Endothelial cell of umbilical vein (primary cell): ENCODE measurements around the gene ST8SIA1. TPM values are rescaled to one million over a fixed set of nuclear protein-coding genes. Genes with fewer than 3 reads are reported as not detected.

ENCODE experiments used
- BruUV-seq: library from RNA; stranded (reverse); fragments of 400-500 nt; replicated peaks from 2 replicates; lab custom pipeline; 2021; lab: Mats Ljungman, UMichigan
- CTCF ChIA-PET: fragments of 300-600, 350-600 bp; sonication (Branson Sonifier 250); formaldehyde crosslinking; loops from one replicate; lab custom pipeline; 2021; ENCODE audit warnings: antibody characterized with exemption, inconsistent platforms; lab: Charles Lee
- POLR2A ChIA-PET: fragments of 300-600, 350-600 bp; sonication (Branson Sonifier 250); formaldehyde crosslinking; loops from one replicate; lab custom pipeline; 2021; ENCODE audit warnings: antibody characterized with exemption, inconsistent platforms; lab: Charles Lee
- DNase-seq: peaks from one replicate; pipeline ENCODE4 v3.0.0-alpha.2; 2011; ENCODE audit warnings: low read depth, low spot score
- FAIRE-seq: peaks from 2 replicates; lab custom pipeline; 2011; peaks lifted over from hg19 to GRCh38; lab: Jason Lieb, UNC
- H2AFZ ChIP-seq: 2 replicates; pipeline ENCODE4 v1.6.0; 2012; ENCODE audit warnings: low read depth, low read length, control low read depth, inconsistent platforms
- H3K27ac ChIP-seq: 2 replicates; pipeline ENCODE4 v1.5.1; 2011; ENCODE audit warnings: low read depth, mild to moderate bottlenecking, control low read depth, low read length, moderate library complexity; ENCODE audit not compliant: insufficient read depth
- H3K27me3 ChIP-seq, 2 experiments: 2 replicates each; pipeline versions ENCODE4 v1.6.0 to v1.6.1; 2011; ENCODE audit warnings: low read length in 2 of 2, mixed read lengths in 1 of 2; ENCODE audit not compliant: control insufficient read depth in 2 of 2, insufficient read depth in 2 of 2
- H3K36me3 ChIP-seq, 2 experiments: 2 replicates in 1 of 2; 3 replicates in 1 of 2; pipeline ENCODE4 v1.5.1; 2011; ENCODE audit warnings: low read length in 2 of 2, mild to moderate bottlenecking in 1 of 2, moderate library complexity in 1 of 2; ENCODE audit not compliant: control insufficient read depth in 2 of 2, insufficient read depth in 2 of 2; ENCODE audit errors: extremely low read depth in 1 of 2
- H3K4me1 ChIP-seq: 3 replicates; pipeline ENCODE4 v1.5.1; 2011; ENCODE audit warnings: mild to moderate bottlenecking, low read length; ENCODE audit not compliant: control insufficient read depth, insufficient read depth; ENCODE audit errors: extremely low read depth
- H3K4me2 ChIP-seq: 2 replicates; pipeline ENCODE4 v1.6.1; 2011; ENCODE audit warnings: low read length, control low read depth, mixed read lengths; ENCODE audit not compliant: insufficient read depth
- H3K4me3 ChIP-seq, 3 experiments: fragments of 200-600 bp in 1 of 3; sonication (generic), shearing (Covaris generic) in 1 of 3; replicated peaks in 1 of 3; 2 replicates each; pipeline ENCODE4 v1.5.1; 2011 to 2016; ENCODE audit warnings: control low read depth in 3 of 3, low read length in 3 of 3, mild to moderate bottlenecking in 2 of 3, inconsistent platforms in 1 of 3, low read depth in 1 of 3, moderate library complexity in 1 of 3; ENCODE audit not compliant: insufficient read depth in 1 of 3
- H3K79me2 ChIP-seq: 2 replicates; pipeline ENCODE4 v1.6.0; 2012; ENCODE audit warnings: low read length, inconsistent platforms; ENCODE audit not compliant: control insufficient read depth, insufficient read depth
- H3K9ac ChIP-seq: replicated peaks from 2 replicates; pipeline ENCODE3; 2011; ENCODE audit warnings: low read length, control low read depth; ENCODE audit not compliant: insufficient read depth; ENCODE audit errors: extremely low read depth
- H3K9me1 ChIP-seq: replicated peaks from 3 replicates; pipeline ENCODE4 v1.6.0; 2011; ENCODE audit warnings: mild to moderate bottlenecking, low read length; ENCODE audit not compliant: control insufficient read depth, insufficient read depth; ENCODE audit errors: extremely low read depth
- H3K9me3 ChIP-seq: replicated peaks from 2 replicates; pipeline ENCODE4 v1.5.1; 2012; ENCODE audit warnings: low read length, inconsistent platforms; ENCODE audit not compliant: control insufficient read depth, insufficient read depth
- H4K20me1 ChIP-seq: replicated peaks from 2 replicates; pipeline ENCODE3; 2011; ENCODE audit warnings: mild to moderate bottlenecking, low read length; ENCODE audit not compliant: control insufficient read depth, insufficient read depth; ENCODE audit errors: extremely low read depth
- EZH2 ChIP-seq: IDR thresholded peaks from 2 replicates; pipeline ENCODE4 v1.6.1; 2012; ENCODE audit warnings: borderline replicate concordance, low read depth, mild to moderate bottlenecking, moderate library complexity, low read length, inconsistent platforms; ENCODE audit not compliant: severe bottlenecking
- FOS ChIP-seq: IDR thresholded peaks from 2 replicates; pipeline ENCODE4 v1.6.1; 2011; ENCODE audit warnings: mild to moderate bottlenecking, low read length, moderate library complexity, borderline replicate concordance; ENCODE audit not compliant: insufficient read depth
- GATA2 ChIP-seq: IDR thresholded peaks from 2 replicates; pipeline ENCODE4 v1.7.0; 2011; ENCODE audit warnings: low read depth, mild to moderate bottlenecking, moderate library complexity, mixed read lengths, low read length; ENCODE audit not compliant: insufficient read length, insufficient read depth
- JUN ChIP-seq: IDR thresholded peaks from 2 replicates; pipeline ENCODE4 v1.6.1; 2011; ENCODE audit warnings: borderline replicate concordance, low read depth; ENCODE audit not compliant: insufficient read length, insufficient read depth
- MYC ChIP-seq: IDR thresholded peaks from one replicate; pipeline ENCODE4 v1.6.1; 2011; ENCODE audit warnings: mild to moderate bottlenecking, low read depth, low read length
- POLR2A ChIP-seq: IDR thresholded peaks from 2 replicates; pipeline ENCODE4 v1.6.1; 2012; ENCODE audit warnings: low read depth, mild to moderate bottlenecking, control low read depth, low read length
- POLR2AphosphoS5 ChIP-seq: IDR thresholded peaks from 2 replicates; pipeline ENCODE4 v1.6.1; 2012; ENCODE audit warnings: low read depth, mild to moderate bottlenecking, control low read depth, low read length, moderate library complexity; ENCODE audit not compliant: insufficient read depth
- dilution Hi-C: fragments of 300-500 bp; cut with MboI; formaldehyde crosslinking; loops from one replicate; pipeline ENCODE4 v1.15.0; 2019; ENCODE audit warnings: low sequenced_read_pairs; ENCODE audit not compliant: extremely low pct_ligation_motif_present
- intact Hi-C: fragments of 100-400 bp; cut with micrococcal nuclease; formaldehyde crosslinking; loops from one replicate; pipeline ENCODE4 v1.10.0; 2022
- polyA plus RNA-seq, 4 experiments: library from polyadenylated mRNA; depleted of rRNA in 3 of 4; stranded (reverse) in 3 of 4; unstranded in 1 of 4; fragments of >200 nt; gene quantifications; 2 replicates each; pipeline versions ENCODE4 v1.2.1 to v1.2.3, GENCODE V29; 2011 to 2012; ENCODE audit warnings: missing spikeins in 1 of 4
- total RNA-seq: library from RNA; stranded (reverse); gene quantifications from 2 replicates; pipeline ENCODE4 v1.2.3, GENCODE V29; 2021
- TF ChIP-seq, protein P1 (sequence below): IDR thresholded peaks from 2 replicates; pipeline ENCODE4 v1.6.1; 2011; ENCODE audit not compliant: insufficient read depth, insufficient read length
- TF ChIP-seq, protein P2 (sequence below), 2 donors: IDR thresholded peaks; 1 replicate in 1 of 2; 2 replicates in 1 of 2; pipeline ENCODE4 v1.5.1; 2011; ENCODE audit warnings: low read length in 2 of 2, mild to moderate bottlenecking in 2 of 2, moderate library complexity in 2 of 2, control low read depth in 1 of 2, inconsistent platforms in 1 of 2, low read depth in 1 of 2; ENCODE audit not compliant: insufficient read depth in 1 of 2; ENCODE audit errors: extremely low read depth in 1 of 2

Gene ST8SIA1
- total and polyA plus RNA-seq, 2 donors (not counting 3 experiments of a cell fraction or from before 2014, with no cell fraction given) = not detected

GRCh38 chr12:22329621-22330020 is 4.9 kb downstream of the ST8SIA1 start:
- Histone ChIP-seq H3K79me2 (no peaks in the 10 kb centered on the region), H3K4me3 (no peak overlapping the region), H3K27ac (no peak overlapping the region), H2AFZ (no peak overlapping the region), H3K9ac (no peak overlapping the region), H3K36me3 (no peaks in the 10 kb centered on the region), H4K20me1 (no peaks in the 10 kb centered on the region), H3K4me2 (no peak overlapping the region), H3K9me1 (no peaks in the 10 kb centered on the region), H3K27me3 (peaks cover 31 to 54% of the 10 kb centered on the region in 2 experiments), H3K4me1 (no peaks in the 10 kb centered on the region), H3K9me3 (no peaks in the 10 kb centered on the region)
- no peak for DNase-seq
- intact Hi-C loops (no loop called here), dilution Hi-C loops (no loop called here)
- no peak for FAIRE-seq
- POLR2A ChIA-PET = no interaction called here
- no peak for TF ChIP-seq EZH2
- no peak for TF ChIP-seq MYC
- TF ChIP-seq POLR2AphosphoS5 = no peak
- TF ChIP-seq JUN = no peak
- no peak for TF ChIP-seq FOS
- TF ChIP-seq, protein P1, sequence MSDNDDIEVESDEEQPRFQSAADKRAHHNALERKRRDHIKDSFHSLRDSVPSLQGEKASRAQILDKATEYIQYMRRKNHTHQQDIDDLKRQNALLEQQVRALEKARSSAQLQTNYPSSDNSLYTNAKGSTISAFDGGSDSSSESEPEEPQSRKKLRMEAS = no peak
- TF ChIP-seq POLR2A = no peak
- CTCF ChIA-PET = interaction anchor here (0.8 kb wide), 1 partner anchor 229 kb away, joined by 3 read pairs; no protein-coding TSS in a partner anchor
- BruUV-seq = no TSS peak

GRCh38 chr12:22325218-22325617 is 9.3 kb downstream of the ST8SIA1 start:
- Histone ChIP-seq H3K4me1 (no peaks in the 10 kb centered on the region), H3K27ac (no peak overlapping the region), H3K4me2 (no peak overlapping the region), H3K36me3 (no peaks in the 10 kb centered on the region), H3K4me3 (no peak overlapping the region), H2AFZ (no peak overlapping the region), H3K9me3 (no peaks in the 10 kb centered on the region), H3K27me3 (peaks cover 10 to 22% of the 10 kb centered on the region in 2 experiments), H3K9me1 (no peaks in the 10 kb centered on the region), H3K79me2 (no peaks in the 10 kb centered on the region), H3K9ac (no peak overlapping the region), H4K20me1 (no peaks in the 10 kb centered on the region)
- no peak for TF ChIP-seq EZH2
- no peak for TF ChIP-seq POLR2AphosphoS5
- TF ChIP-seq, protein P2, sequence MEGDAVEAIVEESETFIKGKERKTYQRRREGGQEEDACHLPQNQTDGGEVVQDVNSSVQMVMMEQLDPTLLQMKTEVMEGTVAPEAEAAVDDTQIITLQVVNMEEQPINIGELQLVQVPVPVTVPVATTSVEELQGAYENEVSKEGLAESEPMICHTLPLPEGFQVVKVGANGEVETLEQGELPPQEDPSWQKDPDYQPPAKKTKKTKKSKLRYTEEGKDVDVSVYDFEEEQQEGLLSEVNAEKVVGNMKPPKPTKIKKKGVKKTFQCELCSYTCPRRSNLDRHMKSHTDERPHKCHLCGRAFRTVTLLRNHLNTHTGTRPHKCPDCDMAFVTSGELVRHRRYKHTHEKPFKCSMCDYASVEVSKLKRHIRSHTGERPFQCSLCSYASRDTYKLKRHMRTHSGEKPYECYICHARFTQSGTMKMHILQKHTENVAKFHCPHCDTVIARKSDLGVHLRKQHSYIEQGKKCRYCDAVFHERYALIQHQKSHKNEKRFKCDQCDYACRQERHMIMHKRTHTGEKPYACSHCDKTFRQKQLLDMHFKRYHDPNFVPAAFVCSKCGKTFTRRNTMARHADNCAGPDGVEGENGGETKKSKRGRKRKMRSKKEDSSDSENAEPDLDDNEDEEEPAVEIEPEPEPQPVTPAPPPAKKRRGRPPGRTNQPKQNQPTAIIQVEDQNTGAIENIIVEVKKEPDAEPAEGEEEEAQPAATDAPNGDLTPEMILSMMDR (IDR thresholded peaks at IDR 0.05; ENCODE audit: extremely low read depth in 1 of 2, insufficient read depth in 1 of 2, low read depth in 1 of 2, low read length in 2 of 2) = no peak
- no peak for TF ChIP-seq GATA2
- TF ChIP-seq FOS = no peak
- TF ChIP-seq POLR2A = no peak
- TF ChIP-seq, protein P1 = no peak
- no peak for FAIRE-seq
- dilution Hi-C loops (no loop called here), intact Hi-C loops (no loop called here)
- DNase-seq = no peak
- BruUV-seq = no TSS peak
- POLR2A ChIA-PET = no interaction called here
- CTCF ChIA-PET = interaction anchor here (1.0 kb wide), 1 partner anchor 93 kb away, joined by 3 read pairs; no protein-coding TSS in a partner anchor
